HG03342 (cell line): Measurements from ENCODE around the gene CASKIN1.
"Not testable (repeated sequence)": the region's sequence is repeated elsewhere in the genome, so short reads cannot be mapped to it uniquely, and the experiment has no call there.

Experiments
- ATAC-seq: cut with Tn5 transposase; IDR thresholded peaks from one replicate; pipeline ENCODE4 v1.9.1; 2021; ENCODE audit warnings: mild to moderate bottlenecking, moderate library complexity; ENCODE audit not compliant: unreplicated experiment

Gene CASKIN1

DNA sequence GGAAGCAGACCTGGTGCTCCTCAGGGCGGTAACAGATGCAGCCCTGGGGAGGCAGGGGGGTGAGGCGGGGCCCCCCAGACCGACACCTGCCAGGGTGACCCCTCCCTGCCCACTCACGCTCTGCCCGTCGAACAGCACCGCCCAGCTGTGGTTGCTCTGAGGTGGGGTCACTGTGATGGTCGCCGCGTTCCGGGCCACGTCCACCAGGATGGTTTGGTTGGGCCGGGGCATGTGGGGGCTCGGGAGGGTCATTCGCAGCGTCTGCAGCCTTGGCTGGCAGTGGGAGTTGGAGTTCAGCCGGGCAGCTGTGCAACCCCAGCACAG, 13.6 kb upstream of the CASKIN1 start:
- ATAC-seq: no peak

DNA sequence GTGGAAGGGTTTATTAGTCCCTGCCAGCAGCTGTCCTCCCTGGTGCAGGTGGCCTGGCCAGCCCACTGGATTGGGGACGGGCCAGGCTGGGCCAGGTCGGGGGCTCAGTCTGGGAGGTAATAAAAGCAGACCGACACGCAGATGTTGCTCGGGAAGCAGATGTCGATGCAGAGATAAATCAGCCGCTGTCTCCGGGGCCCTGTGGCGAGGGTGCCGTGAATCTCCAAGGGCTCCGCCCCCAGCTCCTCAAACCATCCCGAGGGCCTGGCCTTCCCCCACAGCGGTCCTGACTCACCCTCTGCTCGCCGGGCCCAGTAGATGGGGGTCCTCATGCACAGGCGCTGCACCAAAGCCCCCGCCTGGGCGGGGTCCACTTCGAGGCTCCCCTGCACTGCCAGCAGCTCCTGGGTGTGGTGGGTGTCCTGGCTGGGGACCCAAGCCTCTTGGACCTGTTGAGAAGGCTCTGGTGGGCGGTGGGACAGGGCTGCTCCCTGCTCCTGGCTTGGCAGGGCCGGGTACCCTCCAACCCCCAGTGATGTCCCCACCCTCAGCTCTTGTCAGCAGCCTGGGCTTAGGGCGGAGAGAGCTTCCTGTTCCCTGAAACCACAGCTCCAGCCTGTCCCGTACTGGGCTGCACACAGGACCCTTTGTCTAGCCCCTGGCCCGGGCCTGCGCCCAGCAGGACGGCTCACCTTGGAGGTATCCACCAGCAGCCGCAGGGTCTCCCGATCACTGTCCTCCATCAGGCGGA, 13.0 kb upstream of the CASKIN1 start:
- no peak for ATAC-seq

DNA sequence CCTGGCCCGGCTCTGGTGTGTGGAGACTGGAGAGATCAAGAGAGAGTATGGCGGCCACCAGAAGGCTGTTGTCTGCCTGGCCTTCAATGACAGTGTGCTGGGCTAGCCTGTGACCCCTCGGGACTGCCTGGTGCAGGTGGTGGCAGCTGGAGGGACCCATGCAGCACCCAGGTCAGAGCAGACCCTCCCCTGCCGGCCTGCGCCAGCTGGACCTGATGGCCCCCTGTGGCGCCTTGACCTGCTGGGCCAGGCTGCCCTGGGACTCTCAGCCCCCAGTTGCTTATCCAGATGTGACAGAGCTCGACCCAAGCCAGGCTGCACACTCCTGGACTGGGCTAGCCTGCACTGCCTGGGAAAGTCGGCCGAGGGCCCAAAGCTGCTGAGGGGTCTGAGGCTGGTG, 12.4 kb upstream of the CASKIN1 start:
- ATAC-seq: no peak

DNA sequence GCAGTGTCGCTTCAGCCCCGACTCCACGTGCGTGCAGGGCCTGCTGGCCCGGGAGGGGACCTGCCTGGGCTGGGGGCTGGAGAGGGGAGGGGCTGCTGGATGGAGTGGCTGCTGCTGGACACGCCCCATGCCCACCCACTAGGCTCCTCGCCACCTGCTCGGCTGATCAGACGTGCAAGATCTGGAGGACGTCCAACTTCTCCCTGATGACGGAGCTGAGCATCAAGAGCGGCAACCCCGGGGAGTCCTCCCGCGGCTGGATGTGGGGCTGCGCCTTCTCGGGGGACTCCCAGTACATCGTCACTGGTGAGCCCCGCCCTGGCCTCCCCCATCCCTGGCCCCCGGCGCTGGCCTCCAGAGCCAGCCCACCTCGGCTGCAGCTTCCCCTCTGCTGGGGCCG, 11.9 kb upstream of the CASKIN1 start:
- ATAC-seq: no peak

DNA sequence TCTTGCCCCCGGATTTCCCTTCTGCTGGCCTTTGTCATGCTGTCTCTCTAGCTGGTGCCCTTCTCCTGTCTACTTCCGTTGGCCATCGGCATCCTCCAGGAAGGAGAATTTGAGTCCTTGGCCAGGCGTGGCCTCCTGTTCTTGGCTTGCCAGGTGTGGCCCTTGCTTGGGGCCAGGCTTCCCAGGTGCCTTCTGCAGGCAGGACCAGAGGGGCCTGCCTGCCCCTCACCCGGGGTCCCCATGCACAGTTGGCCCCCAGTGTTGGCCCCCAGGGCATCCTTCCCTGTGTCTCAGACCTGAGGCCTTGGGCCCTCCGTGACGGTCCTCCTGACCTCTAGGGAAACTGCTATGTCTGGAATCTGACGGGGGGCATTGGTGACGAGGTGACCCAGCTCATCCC, 11.5 kb upstream of the CASKIN1 start:
- no peak for ATAC-seq

DNA sequence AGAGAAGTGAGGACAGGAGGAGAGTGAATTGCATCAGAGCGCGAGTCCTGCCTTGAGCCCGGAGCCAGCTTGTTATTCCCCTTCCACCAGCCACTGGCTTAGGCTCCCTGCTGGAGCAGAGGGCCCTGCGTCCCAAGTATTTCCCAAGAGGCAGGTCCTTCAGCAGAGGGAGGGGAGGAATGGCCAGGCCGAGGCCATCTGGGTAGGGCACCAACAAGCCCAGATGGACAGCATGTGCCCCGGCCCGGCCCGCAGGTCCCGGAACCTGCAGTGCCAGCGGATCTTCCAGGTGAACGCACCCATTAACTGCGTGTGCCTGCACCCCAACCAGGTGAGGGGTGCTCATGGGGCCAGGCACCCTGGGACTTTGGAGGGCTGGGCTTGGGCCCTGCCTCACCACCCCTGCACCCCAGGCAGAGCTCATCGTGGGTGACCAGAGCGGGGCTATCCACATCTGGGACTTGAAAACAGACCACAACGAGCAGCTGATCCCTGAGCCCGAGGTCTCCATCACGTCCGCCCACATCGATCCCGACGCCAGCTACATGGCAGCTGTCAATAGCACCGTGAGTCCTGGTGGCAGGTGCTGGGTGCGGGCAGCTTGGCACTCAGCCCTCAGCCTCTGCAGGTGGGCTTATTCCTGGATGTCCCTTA, 10.5 kb upstream of the CASKIN1 start:
- no peak for ATAC-seq

DNA sequence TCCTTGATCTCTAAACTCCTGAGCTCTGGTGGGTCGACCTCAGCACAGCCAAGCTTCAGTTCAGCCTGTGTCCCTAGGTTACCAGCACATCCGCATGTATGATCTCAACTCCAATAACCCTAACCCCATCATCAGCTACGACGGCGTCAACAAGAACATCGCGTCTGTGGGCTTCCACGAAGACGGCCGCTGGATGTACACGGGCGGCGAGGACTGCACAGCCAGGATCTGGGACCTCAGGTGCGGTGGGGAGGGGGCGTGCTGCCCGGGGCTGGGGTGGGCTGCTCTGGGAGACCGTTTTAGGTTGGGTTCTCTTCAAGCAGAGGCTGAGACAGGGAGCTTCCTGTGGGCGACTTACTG, 10.0 kb upstream of the CASKIN1 start:
- ATAC-seq: no peak

DNA sequence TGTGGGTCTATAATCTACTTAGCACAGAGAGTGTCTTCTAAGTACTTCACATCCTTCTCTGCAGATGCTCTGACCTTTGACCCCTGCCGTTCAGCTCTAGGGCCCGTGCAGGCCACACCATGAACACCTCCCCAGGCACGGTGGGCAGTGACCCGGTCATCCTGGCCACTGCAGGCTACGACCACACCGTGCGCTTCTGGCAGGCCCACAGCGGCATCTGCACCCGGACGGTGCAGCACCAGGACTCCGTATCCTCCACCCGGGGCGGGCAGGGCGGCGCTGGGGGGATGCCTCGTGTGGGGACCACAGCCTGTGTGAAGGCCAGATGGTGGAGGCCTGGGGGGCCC, 9.5 kb upstream of the CASKIN1 start:
- no peak for ATAC-seq

DNA sequence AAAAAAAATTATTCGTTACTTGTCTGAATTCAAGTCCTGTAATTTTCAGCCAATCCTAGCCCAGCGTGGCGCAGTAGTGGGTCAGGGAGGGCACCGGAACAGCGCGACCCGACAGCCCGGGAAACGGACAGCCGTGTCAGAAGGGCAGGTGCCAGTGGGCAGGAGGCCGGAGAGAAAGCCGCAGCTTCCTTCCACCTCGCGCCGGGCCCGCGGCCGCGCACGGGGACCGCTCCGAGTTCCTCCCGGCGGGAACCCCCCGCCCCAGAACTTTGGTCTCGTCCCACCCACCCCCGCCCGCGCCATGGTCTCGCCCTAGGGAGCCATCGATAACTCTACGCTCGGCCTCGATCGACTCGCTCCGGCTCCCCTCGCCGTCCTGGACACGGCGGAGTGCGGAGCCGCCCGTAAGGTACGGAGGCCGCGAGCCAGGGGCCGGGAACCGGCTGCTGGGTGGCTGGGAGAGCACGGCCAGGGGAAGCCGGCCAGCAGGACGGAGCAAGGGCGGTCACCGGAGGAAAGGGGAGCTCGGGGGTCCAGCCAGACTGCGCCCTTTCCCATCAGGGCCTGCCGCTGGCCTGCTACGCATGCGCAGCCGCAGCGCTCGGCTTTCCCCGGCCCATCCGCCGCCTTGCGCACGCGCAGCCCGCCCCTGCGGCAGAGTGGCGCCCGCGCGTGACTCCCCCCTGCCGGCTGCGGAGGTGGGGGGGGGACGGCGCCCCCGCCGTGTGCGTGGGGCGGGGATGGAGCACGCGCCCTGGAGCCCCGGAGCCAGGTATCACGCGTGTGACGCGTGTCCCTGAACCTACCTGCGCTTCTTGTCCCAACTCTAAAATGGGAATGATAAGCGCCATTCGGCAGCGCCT, 8.9 kb upstream of the CASKIN1 start, which contains the start of gene MLST8:
MLST8 (plus strand) TSS at position 351 of the 863 bp plus-strand sequence. CDS start 632 bp downstream, outside the sequence.
- ATAC-seq: peak; percentile 71

DNA sequence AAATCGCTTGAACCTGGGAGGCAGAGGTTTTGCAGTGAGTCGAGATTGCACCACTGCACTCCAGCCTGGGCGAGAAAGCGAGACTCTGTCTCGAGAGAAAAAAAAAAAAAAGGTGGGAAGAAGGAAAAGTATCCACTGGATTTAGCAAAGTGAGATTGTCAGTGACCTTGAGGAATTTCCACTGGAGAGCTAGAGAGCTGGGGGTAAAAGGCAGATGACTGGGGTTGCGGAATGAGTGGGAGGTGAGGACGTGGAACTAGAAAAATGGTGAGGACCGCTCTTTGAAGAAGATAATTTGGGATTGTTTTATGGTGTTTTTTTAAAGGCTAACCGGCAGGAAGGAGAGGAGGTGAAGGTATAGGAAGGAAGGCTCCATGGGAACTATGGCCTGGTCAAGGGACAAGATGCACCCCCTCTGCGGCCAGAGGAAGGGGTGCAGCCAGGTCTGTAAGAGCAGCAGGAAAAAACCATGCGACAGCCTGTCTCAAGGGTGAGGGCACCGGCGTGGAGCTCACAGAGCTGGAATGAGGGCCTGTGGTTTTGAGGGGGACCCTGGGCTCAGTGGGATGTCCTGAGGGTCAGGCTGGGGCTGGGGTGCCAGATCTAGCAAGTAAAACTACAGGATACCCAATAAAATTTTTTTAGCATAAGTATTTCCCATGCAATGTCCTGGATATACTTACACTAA, 8.2 kb upstream of the CASKIN1 start:
- ATAC-seq: no peak

DNA sequence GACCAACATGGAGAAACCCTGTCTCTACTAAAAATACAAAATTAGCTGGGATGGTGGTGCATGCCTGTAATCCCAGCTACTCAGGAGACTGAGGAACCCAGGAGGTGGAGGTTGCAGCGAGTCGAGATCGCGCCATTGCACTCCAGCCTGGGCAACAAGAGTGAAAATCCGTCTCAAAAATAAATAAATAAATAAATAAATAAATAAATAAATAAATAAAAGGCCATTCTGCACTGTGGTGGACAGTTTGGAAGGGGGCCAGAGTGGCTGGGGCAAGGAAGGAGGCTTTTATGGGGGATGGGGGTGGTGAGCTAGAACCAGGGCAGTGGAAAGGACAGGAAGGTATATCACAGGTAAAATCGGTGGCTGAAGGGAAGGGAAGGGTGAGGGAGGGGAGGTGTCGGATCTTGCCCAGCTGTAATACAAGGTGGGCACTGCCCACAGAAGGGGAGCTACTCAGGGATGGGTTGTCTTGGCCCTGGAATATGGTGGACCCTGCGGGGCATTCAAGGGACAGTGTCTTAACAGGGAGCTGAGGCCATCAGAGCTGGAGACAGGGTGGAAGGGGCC, 6.8 kb upstream of the CASKIN1 start:
- ATAC-seq: not testable (repeated sequence)

DNA sequence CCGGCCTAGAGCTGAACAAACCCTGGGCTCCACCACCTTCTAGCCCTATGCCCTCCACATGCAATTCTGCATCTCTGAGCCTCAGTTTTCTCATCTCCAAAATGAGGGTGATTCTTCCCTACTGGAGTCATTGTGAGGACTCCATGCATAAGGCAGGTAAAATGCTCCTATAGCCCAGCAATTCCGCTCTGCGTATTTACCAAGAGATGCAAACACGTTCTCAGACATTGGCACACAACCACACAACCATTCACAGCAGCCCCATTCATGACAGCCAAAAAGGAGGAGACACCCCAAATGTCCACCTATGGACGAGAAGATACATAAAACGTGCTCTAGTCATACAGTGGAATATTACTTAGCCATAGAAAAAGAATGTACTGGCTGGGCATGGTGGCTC, 3.9 kb upstream of the CASKIN1 start:
- ATAC-seq: no peak

DNA sequence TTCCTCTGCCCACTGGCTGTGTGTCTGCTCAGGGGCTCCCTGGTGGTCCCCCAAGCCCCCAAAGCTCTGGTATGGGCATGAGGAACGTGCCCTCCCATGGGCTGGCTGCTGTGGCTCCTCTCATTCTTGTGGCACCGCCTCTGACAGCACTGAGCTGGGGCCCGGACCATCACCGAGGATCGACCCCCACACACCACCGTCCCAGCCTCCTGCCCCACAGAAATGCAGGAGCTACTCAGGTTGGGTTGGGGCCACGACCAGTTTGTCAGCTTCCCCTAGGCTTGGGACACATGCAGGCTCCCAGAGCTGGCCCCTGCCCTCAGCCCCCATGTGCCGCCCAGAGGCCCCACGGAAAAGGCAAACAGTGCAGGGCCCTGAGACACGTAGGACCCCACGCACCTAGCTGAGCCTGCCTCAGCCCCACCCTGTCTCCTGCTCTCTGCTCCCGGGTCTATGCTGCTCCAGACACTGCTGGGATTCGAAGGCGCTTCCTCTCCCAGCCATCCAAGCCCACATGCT, 3.3 kb upstream of the CASKIN1 start:
- ATAC-seq: no peak

DNA sequence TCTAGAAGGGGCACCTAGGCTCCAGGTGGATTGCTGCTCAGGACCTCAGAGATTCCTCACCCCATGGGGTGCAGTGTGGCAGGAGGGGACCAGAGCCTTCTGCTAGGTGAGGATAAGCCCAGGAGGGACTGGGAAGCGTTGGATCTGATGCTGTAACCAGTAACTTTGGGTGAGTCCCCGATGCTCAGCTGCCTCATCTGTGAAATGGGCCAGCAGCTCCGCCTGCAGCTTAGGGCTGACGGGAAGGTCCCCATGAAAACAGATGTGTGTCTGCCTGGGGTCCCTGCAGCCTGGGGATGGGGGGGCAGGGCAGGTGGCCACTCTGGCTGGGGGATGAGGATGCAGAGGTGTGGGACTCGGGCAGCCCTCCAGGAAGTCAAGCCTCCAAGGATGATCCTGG, 2.7 kb upstream of the CASKIN1 start:
- ATAC-seq: no peak

DNA sequence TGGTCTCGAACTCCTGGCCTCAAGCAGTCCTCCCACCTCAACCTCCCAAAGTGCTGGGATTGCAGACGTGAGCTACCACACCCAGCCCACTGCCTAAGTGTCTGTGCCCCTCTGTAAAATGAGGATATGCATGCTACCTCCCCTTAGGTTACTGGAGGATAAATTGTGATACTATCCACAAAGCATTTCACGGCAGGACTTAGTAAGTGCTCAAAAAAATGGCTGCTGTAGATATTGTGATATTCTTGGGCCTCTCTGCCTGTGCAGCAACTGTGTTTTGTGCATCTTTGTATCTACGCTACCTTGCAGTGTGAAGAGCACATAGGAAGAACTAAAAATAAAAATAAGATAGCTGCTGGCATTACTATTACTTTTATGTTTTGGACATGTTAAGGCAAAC, 1.9 kb upstream of the CASKIN1 start:
- no peak for ATAC-seq

DNA sequence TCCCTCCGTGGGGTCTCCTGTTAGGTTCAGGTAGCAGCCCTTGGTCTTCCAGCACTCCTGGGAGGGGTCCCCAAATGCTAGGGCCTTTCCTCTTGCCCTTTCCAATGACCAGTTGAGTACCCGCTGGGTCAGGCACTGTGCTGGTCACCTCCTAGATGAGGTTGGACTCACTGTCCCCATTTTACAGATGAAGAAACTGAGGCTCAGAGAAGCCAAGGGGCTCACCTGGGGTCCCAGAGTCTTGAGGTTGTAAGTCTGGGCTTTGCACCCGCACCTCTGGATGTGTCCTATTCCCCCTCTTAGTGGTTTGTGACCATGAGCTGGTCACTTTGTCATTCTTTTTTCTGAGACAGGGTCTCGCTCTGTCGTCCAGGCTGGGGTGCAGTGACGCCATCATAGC, 1.4 kb upstream of the CASKIN1 start:
- no peak for ATAC-seq

DNA sequence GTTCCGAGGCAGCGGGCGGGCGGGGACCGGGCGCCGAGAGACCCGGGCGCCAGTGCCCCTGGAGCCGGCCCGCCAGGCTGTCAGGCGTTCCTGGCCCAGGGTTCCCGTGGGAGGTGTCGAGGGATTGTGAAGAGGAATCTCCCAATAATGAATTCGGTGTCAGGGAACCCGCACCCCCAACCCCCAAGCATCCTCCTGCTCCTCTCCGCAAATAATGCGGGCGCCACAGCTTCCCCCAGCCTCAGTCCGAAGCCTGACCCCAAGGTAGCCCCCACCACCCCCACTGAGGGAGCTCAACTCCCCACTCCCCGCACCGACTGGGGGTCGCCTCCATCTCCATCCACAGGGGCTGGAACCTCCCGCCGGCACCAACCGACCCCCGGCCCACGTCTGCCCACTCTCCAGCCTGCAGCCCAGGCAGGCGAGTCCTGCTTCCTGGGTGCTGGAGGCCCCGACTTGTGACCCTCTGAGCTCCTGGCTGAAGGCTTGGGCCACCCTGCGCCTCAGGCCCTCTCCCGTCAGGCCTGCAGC, 641 bp upstream of the CASKIN1 start:
- no peak for ATAC-seq

DNA sequence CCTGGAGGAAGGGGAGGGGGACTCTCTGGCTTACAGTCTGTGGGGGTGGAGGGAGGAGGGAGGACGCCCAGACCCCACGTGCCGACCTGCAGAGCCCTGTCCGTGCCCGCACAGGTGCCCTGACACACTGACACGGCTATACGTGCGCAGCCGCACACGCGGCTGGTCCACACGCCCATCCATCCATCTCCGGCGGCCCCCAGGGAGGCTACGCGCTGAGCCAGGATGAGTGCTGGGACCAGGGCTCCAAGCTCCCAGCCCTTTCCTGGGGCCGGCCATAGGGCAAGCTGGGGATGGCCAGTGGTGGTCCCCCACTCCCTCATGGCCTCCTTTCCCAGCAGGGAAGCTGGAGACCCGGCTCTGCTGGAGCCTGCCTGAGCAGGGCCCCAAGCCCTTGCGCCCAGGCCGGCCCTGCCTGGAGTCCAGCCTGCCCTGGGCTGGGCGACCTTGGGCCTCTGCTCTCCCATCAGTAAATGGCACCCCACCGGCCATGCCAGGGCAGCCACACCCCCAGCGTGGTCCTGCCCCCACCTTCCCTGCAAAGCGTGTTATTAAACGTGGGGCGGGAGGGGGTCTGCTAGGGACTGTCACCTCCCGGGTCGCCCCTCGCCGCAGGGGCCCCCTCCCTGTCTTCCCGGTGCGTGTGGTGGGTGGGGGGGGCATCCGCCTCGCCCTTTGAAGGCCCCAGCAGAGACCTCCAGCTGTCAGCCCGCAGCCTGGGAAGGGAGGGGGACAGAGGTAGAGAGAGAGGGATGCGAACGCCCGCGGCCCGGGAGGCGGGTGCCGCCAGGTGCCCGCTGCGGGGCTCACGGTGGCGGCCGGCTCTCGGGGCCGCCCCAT, 863 bp downstream of the CASKIN1 start:
- no peak for ATAC-seq

DNA sequence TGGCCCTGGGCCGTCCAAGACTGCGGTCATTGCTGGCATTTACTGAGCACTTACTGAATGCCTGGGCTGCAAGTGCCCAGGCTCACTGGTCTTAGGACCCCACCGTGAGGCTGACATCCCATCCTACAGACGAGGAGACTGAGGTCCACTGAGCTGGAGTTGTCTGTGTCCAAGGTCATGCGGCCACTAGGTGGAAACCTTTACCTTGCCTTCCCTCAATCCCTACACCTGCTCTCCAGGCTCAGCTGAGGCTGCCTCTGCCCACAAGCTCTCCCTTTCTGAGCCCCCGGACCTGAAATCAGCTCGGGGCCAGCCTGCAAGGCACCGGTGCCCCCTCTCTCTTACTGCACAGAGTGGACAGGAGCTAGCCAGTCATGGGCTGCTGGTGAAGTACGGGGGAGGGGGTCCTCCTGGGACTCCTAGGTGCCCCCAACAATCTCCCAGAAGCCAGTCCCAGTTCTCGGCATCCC, 1.5 kb downstream of the CASKIN1 start:
- ATAC-seq: no peak
